Liver (tissue), 9 donors: ENCODE data around the gene NADK. TPM values are rescaled to one million over a fixed set of nuclear protein-coding genes. Genes with fewer than 3 reads are reported as not detected.

Experiments used
- DNase-seq: peaks from one replicate; pipeline ENCODE4 v3.0.0-alpha.2; 2017; ENCODE audit warnings: low spot score
- H3K27ac ChIP-seq, 2 donors: one replicate each; pipeline ENCODE4 v1.7.0; 2013; ENCODE audit warnings: inconsistent platforms in 2 of 2, low read length in 2 of 2, control low read depth in 1 of 2, low read depth in 1 of 2, mild to moderate bottlenecking in 1 of 2
- H3K27me3 ChIP-seq, 4 donors: one replicate each; pipeline versions ENCODE4 v1.6.1 to v1.7.0; 2013; ENCODE audit warnings: low read length in 3 of 4, inconsistent platforms in 1 of 4, mild to moderate bottlenecking in 1 of 4, moderate library complexity in 1 of 4; ENCODE audit not compliant: control insufficient read depth in 4 of 4, insufficient read depth in 4 of 4
- H3K36me3 ChIP-seq, 4 donors: one replicate each; pipeline versions ENCODE4 v1.6.1 to v1.7.0; 2013; ENCODE audit warnings: low read length in 3 of 4, mild to moderate bottlenecking in 3 of 4, low read depth in 1 of 4, moderate library complexity in 1 of 4; ENCODE audit not compliant: control insufficient read depth in 4 of 4, insufficient read depth in 3 of 4
- H3K4me1 ChIP-seq, 4 donors: one replicate each; pipeline versions ENCODE4 v1.6.1 to v1.7.0; 2013; ENCODE audit warnings: low read length in 3 of 4, mild to moderate bottlenecking in 3 of 4, moderate library complexity in 1 of 4; ENCODE audit not compliant: control insufficient read depth in 4 of 4, insufficient read depth in 4 of 4
- H3K4me3 ChIP-seq, 3 donors: one replicate each; pipeline versions ENCODE4 v1.6.1 to v1.7.0; 2013; ENCODE audit warnings: low read length in 3 of 3, control low read depth in 1 of 3, low read depth in 1 of 3, mild to moderate bottlenecking in 1 of 3
- H3K9ac ChIP-seq, 2 donors: one replicate each; pipeline ENCODE4 v1.7.0; 2013; ENCODE audit warnings: low read length in 2 of 2, mild to moderate bottlenecking in 2 of 2, moderate library complexity in 2 of 2, control low read depth in 1 of 2, low read depth in 1 of 2
- H3K9me3 ChIP-seq, 4 donors: one replicate each; pipeline versions ENCODE4 v1.6.1 to v1.7.0; 2013; ENCODE audit warnings: low read length in 3 of 4; ENCODE audit not compliant: control insufficient read depth in 4 of 4
- EGR1 ChIP-seq, 2 donors: IDR thresholded peaks; 2 replicates each; pipeline ENCODE4 v1.6.1; 2016 to 2018; ENCODE audit warnings: antibody characterized with exemption in 2 of 2, low read depth in 2 of 2
- FOXA1 ChIP-seq: IDR thresholded peaks from 2 replicates; pipeline ENCODE4 v1.6.1; 2016; ENCODE audit warnings: antibody characterized with exemption
- FOXA2 ChIP-seq: IDR thresholded peaks from 2 replicates; pipeline ENCODE4 v1.6.1; 2016; ENCODE audit warnings: antibody characterized with exemption
- GABPA ChIP-seq, 2 donors: IDR thresholded peaks in 1 of 2; conservative IDR thresholded peaks in 1 of 2; 2 replicates each; pipeline ENCODE4 v1.6.1; 2016; ENCODE audit warnings: antibody characterized with exemption in 2 of 2, mild to moderate bottlenecking in 1 of 2, moderate library complexity in 1 of 2
- HNF4A ChIP-seq, 2 donors: conservative IDR thresholded peaks; 2 replicates each; pipeline ENCODE4 v1.6.1; 2016; ENCODE audit warnings: antibody characterized with exemption in 2 of 2, mild to moderate bottlenecking in 2 of 2
- HNF4G ChIP-seq: IDR thresholded peaks from 2 replicates; pipeline ENCODE4 v1.6.1; 2016; ENCODE audit warnings: antibody characterized with exemption
- JUND ChIP-seq, 2 donors: IDR thresholded peaks; 2 replicates each; pipeline ENCODE4 v1.6.1; 2016; ENCODE audit warnings: antibody characterized with exemption in 2 of 2
- NR2F2 ChIP-seq: IDR thresholded peaks from 2 replicates; pipeline ENCODE4 v1.6.1; 2016; ENCODE audit warnings: antibody characterized with exemption
- RAD21 ChIP-seq, 2 donors: IDR thresholded peaks; 2 replicates each; pipeline ENCODE4 v1.6.1; 2016; ENCODE audit warnings: antibody characterized with exemption in 2 of 2, mild to moderate bottlenecking in 2 of 2
- RXRA ChIP-seq, 2 donors: IDR thresholded peaks; 2 replicates each; pipeline ENCODE4 v1.6.1; 2017 to 2018; ENCODE audit warnings: antibody characterized with exemption in 2 of 2, mild to moderate bottlenecking in 1 of 2
- SP1 ChIP-seq: IDR thresholded peaks from 2 replicates; pipeline ENCODE4 v1.6.1; 2018; ENCODE audit warnings: antibody characterized with exemption, mild to moderate bottlenecking
- TAF1 ChIP-seq: conservative IDR thresholded peaks from 2 replicates; pipeline ENCODE4 v1.6.1; 2016; ENCODE audit warnings: antibody characterized with exemption, mild to moderate bottlenecking
- YY1 ChIP-seq: IDR thresholded peaks from 2 replicates; pipeline ENCODE4 v1.6.1; 2016; ENCODE audit warnings: antibody characterized with exemption, mild to moderate bottlenecking
- WGBS: extraction: QIAGEN DNeasy Blood & Tissue Kit; methylation state at CpG from one replicate; pipeline ENCODE4 v1.1.7; 2013; 5-methylcytosine and 5-hydroxymethylcytosine counted together
- polyA plus RNA-seq, 2 donors: library from polyadenylated mRNA; stranded (reverse) in 1 of 2; unstranded in 1 of 2; fragments of 200-250 nt in 1 of 2; fragments of >200 nt in 1 of 2; fragmentation: Nextera tagmentation in 1 of 2; extraction: Ambion mirVana in 1 of 2; gene quantifications; one replicate each; pipeline versions ENCODE4 v1.2.1 to v1.2.3, GENCODE V29; 2013 to 2015
- total RNA-seq, 2 donors: library from RNA; depleted of rRNA; stranded (reverse); fragments of >200 nt; gene quantifications; one replicate each; pipeline ENCODE4 v1.2.3, GENCODE V29; 2014
- TF ChIP-seq, protein P1 (sequence below): IDR thresholded peaks from 2 replicates; pipeline ENCODE4 v1.6.1; 2016; ENCODE audit warnings: antibody characterized with exemption
- TF ChIP-seq, protein P2 (sequence below): IDR thresholded peaks from 2 replicates; pipeline ENCODE4 v1.6.1; 2016; ENCODE audit warnings: antibody characterized with exemption
- TF ChIP-seq, protein P3 (sequence below): fragments of 150-350 bp; IDR thresholded peaks from 2 replicates; pipeline ENCODE4 v1.5.1; 2017; ENCODE audit warnings: improper control_type of control experiment, low read depth, low read length; ENCODE audit not compliant: missing input control
- TF ChIP-seq, protein P4 (sequence below): IDR thresholded peaks from 2 replicates; pipeline ENCODE4 v1.6.1; 2016; ENCODE audit warnings: antibody characterized with exemption
- donor health status: healthy.
- donor health status: healthy.
- donor health status: healthy.
- donor health status: healthy.
- donor health status: healthy.

NADK gene
- total and polyA plus RNA-seq, 4 donors: 39.2 to 105 (median 83.6) TPM

DNA sequence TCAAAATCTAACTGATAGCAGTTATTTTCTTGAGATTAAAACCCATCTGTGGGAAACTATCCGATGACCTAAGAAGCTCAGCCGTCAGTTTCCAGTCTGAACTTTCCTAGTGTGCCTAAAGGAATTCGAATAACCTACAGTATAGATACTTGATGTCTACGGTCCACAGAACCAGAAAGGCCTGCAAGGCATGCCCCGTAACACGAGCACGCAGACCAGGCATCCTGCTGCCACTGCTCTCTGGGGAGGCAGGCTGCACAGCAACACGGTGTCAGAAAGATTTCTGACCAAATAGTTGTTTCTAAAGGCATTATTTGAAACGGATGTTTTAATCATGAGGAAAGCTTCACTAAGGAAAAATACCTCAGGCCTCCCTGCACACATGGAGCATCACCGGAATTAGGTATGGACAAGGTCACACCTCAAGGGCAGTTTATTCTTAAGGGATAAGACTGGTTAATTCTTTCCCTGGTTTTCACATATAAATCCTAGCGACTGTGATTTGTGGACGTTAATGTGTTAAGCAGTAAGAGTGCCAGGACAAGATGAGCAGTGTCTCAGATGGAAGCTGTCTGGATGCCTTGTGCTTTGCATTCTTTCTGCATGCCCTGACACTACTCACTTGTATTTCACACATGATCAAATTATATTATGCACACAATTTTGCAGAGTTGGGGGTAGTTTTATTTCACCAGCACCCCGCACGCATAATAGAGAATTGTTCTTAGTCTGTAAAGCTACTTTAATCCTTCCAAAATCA is 49.0 kb upstream of the NADK start:
- TF ChIP-seq, protein P1, sequence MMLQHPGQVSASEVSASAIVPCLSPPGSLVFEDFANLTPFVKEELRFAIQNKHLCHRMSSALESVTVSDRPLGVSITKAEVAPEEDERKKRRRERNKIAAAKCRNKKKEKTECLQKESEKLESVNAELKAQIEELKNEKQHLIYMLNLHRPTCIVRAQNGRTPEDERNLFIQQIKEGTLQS: no peak
- TF ChIP-seq GABPA (IDR thresholded peaks at IDR 0.05 in 1 of 2, conservative IDR thresholded peaks at IDR 0.05 in 1 of 2) (no peak), FOXA1 (no peak), FOXA2 (no peak), EGR1 (IDR thresholded peaks at IDR 0.05; ENCODE audit: low read depth in 2 of 2) (no peak), JUND (IDR thresholded peaks at IDR 0.05) (no peak), HNF4G (no peak), RXRA (IDR thresholded peaks at IDR 0.05) (no peak), YY1 (no peak), SP1 (no peak), HNF4A (conservative IDR thresholded peaks at IDR 0.05) (no peak), NR2F2 (no peak), RAD21 (IDR thresholded peaks at IDR 0.05) (no peak), TAF1 (no peak)
- TF ChIP-seq, protein P2, sequence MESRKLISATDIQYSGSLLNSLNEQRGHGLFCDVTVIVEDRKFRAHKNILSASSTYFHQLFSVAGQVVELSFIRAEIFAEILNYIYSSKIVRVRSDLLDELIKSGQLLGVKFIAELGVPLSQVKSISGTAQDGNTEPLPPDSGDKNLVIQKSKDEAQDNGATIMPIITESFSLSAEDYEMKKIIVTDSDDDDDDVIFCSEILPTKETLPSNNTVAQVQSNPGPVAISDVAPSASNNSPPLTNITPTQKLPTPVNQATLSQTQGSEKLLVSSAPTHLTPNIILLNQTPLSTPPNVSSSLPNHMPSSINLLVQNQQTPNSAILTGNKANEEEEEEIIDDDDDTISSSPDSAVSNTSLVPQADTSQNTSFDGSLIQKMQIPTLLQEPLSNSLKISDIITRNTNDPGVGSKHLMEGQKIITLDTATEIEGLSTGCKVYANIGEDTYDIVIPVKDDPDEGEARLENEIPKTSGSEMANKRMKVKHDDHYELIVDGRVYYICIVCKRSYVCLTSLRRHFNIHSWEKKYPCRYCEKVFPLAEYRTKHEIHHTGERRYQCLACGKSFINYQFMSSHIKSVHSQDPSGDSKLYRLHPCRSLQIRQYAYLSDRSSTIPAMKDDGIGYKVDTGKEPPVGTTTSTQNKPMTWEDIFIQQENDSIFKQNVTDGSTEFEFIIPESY: no peak
- TF ChIP-seq, protein P3, sequence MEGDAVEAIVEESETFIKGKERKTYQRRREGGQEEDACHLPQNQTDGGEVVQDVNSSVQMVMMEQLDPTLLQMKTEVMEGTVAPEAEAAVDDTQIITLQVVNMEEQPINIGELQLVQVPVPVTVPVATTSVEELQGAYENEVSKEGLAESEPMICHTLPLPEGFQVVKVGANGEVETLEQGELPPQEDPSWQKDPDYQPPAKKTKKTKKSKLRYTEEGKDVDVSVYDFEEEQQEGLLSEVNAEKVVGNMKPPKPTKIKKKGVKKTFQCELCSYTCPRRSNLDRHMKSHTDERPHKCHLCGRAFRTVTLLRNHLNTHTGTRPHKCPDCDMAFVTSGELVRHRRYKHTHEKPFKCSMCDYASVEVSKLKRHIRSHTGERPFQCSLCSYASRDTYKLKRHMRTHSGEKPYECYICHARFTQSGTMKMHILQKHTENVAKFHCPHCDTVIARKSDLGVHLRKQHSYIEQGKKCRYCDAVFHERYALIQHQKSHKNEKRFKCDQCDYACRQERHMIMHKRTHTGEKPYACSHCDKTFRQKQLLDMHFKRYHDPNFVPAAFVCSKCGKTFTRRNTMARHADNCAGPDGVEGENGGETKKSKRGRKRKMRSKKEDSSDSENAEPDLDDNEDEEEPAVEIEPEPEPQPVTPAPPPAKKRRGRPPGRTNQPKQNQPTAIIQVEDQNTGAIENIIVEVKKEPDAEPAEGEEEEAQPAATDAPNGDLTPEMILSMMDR: no peak
- TF ChIP-seq, protein P4, sequence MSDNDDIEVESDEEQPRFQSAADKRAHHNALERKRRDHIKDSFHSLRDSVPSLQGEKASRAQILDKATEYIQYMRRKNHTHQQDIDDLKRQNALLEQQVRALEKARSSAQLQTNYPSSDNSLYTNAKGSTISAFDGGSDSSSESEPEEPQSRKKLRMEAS: no peak
- WGBS: 89% methylated on average over 14 of the region's 14 CpGs
- peaks cover 1 to 15% (median 10%) of the 10 kb centered on the region in 4 donors for H3K36me3 ChIP-seq
- H3K27me3 ChIP-seq: no peaks in the 10 kb centered on the region
- no peak overlapping the region for H3K27ac ChIP-seq
- no peaks in the 10 kb centered on the region for H3K9me3 ChIP-seq
- no peaks in the 10 kb centered on the region for H3K4me1 ChIP-seq
- H3K9ac ChIP-seq: no peak overlapping the region
- no peak for DNase-seq
- no peak overlapping the region for H3K4me3 ChIP-seq

DNA sequence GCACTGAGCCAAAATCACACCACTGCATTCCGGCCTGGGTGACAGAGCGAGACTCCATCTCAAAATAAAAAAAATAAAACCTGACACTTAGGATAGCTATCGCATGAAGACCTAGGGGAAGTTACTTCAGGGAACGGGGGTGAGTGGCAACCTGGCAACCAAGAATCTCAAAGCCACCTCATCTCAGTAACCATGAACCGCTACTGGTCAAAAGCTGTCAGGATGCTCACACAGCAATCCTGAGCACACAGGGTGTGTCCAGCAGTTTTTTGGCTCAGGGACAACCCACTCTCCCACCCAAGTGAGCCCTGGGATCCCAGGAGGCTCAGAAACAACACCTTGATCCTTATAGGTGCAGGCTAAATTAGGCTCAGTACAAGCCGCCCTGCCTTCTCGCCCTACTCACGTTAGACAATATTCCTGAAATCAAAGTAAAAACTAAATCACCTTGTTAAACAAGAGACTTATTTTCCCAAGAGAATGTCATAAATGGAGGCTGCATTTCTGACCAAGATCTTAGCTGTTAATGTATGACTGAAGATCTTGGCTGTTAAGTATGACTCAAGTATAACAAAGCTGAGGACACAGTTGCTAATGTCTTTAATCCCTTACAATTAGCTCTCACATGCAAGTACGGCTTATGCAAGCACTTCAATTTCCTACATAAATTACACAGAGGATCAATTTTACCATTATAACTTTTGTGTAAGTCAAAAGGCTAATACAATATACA is 48.3 kb upstream of the NADK start:
- 93% methylated on average over 9 of the region's 9 CpGs for WGBS
- no peak for DNase-seq
- H3K27ac ChIP-seq: no peak overlapping the region
- H3K4me1 ChIP-seq: no peaks in the 10 kb centered on the region
- H3K9ac ChIP-seq: no peak overlapping the region
- no peak for TF ChIP-seq RAD21 (IDR thresholded peaks at IDR 0.05)
- no peaks in the 10 kb centered on the region for H3K9me3 ChIP-seq
- H3K27me3 ChIP-seq: no peaks in the 10 kb centered on the region
- H3K4me3 ChIP-seq: no peak overlapping the region
- H3K36me3 ChIP-seq: peaks cover 3 to 15% (median 12%) of the 10 kb centered on the region in 4 donors
